GM18526 (cell line): ENCODE data around the gene TMTC1.

Source experiments
- POLR2A ChIP-seq: IDR thresholded peaks from 3 replicates; pipeline ENCODE4 v1.6.1; 2011; ENCODE audit not compliant: insufficient read length; ENCODE audit errors: extremely low read depth

The TMTC1 gene

GRCh38 chr12:29709496-29710040 lies 74.2 kb downstream of the TMTC1 start:
- TF ChIP-seq POLR2A, result no peak

GRCh38 chr12:29709054-29709453 lies 74.7 kb downstream of the TMTC1 start:
- TF ChIP-seq POLR2A, result no peak

- no peak for TF ChIP-seq POLR2A
These were observed 75.9 kb downstream of the TMTC1 start for GRCh38 chr12:29707846-29708245.

GRCh38 chr12:29706311-29706710 lies 77.4 kb downstream of the TMTC1 start:
- no peak for TF ChIP-seq POLR2A

- TF ChIP-seq POLR2A, result no peak
These were observed 80.2 kb downstream of the TMTC1 start for GRCh38 chr12:29703528-29703927.

GRCh38 chr12:29702972-29703371 lies 80.8 kb downstream of the TMTC1 start:
- no peak for TF ChIP-seq POLR2A

GRCh38 chr12:29702222-29702621 lies 81.5 kb downstream of the TMTC1 start:
- no peak for TF ChIP-seq POLR2A

- no peak for TF ChIP-seq POLR2A
These were observed 82.8 kb downstream of the TMTC1 start for GRCh38 chr12:29700761-29701481.

GRCh38 chr12:29698756-29699155 lies 85.0 kb downstream of the TMTC1 start:
- TF ChIP-seq POLR2A, result no peak

GRCh38 chr12:29695800-29696199 lies 87.9 kb downstream of the TMTC1 start:
- no peak for TF ChIP-seq POLR2A

GRCh38 chr12:29695026-29695425 lies 88.7 kb downstream of the TMTC1 start:
- TF ChIP-seq POLR2A, result no peak

- no peak for TF ChIP-seq POLR2A
These were observed 89.7 kb downstream of the TMTC1 start for GRCh38 chr12:29694002-29694401.

- TF ChIP-seq POLR2A, result no peak
These were observed 91.5 kb downstream of the TMTC1 start for GRCh38 chr12:29692237-29692636.

GRCh38 chr12:29691161-29691854 lies 92.4 kb downstream of the TMTC1 start:
- no peak for TF ChIP-seq POLR2A

GRCh38 chr12:29690728-29691127 lies 93.0 kb downstream of the TMTC1 start:
- TF ChIP-seq POLR2A, result no peak

- no peak for TF ChIP-seq POLR2A
These were observed 94.8 kb downstream of the TMTC1 start for GRCh38 chr12:29688914-29689313.
